SK-N-SH treated with all-trans-retinoic acid at 6 μM for 48 hours (cell line): ENCODE measurements around the gene HECTD4.

ENCODE experiments used
- ATAC-seq: fragments of 200-7000 bp; cut with Tn5 transposase; 3 replicates; pipeline ENCODE4 v1.9.1; 2020; ENCODE audit warnings: mild to moderate bottlenecking, moderate library complexity
- ARNTL ChIP-seq: fragments of 450-650 bp; formaldehyde crosslinking; IDR thresholded peaks from 2 replicates; pipeline ENCODE4 v1.5.0; 2020; ENCODE audit warnings: low read depth, mild to moderate bottlenecking, moderate library complexity, borderline replicate concordance
- BACH2 ChIP-seq: fragments of 250-450 bp; sonication (Bioruptor Pico); IDR thresholded peaks from 2 replicates; pipeline ENCODE4 v1.9.0; 2021; ENCODE audit warnings: mild to moderate bottlenecking, borderline replicate concordance
- CREB5 ChIP-seq: fragments of 250-450 bp; sonication (Bioruptor Pico); IDR thresholded peaks from 2 replicates; pipeline ENCODE4 v1.5.1; 2020; ENCODE audit warnings: low read depth, mild to moderate bottlenecking, moderate library complexity
- CSDC2 ChIP-seq: fragments of 250-450 bp; sonication (Bioruptor Pico); IDR thresholded peaks from 2 replicates; pipeline ENCODE4 v1.5.0; 2020; ENCODE audit warnings: mild to moderate bottlenecking, moderate library complexity
- CSRNP3 ChIP-seq: fragments of 250-450 bp; sonication (Bioruptor Pico); IDR thresholded peaks from 2 replicates; pipeline ENCODE4 v1.5.1; 2021; ENCODE audit warnings: mild to moderate bottlenecking, moderate library complexity
- ESRRG ChIP-seq: fragments of 250-450 bp; sonication (Bioruptor Pico); IDR thresholded peaks from 2 replicates; pipeline ENCODE4 v1.6.1; 2021; ENCODE audit warnings: mild to moderate bottlenecking
- GLIS3 ChIP-seq: fragments of 250-450 bp; sonication (Bioruptor Pico); IDR thresholded peaks from 2 replicates; pipeline ENCODE4 v1.5.0; 2020; ENCODE audit warnings: mild to moderate bottlenecking, moderate library complexity
- ISL1 ChIP-seq: fragments of 250-450 bp; sonication (Bioruptor Pico); IDR thresholded peaks from 2 replicates; pipeline ENCODE4 v2.1.2; 2022; ENCODE audit warnings: mild to moderate bottlenecking, moderate library complexity
- OSR1 ChIP-seq: fragments of 250-450 bp; sonication (Bioruptor Pico); IDR thresholded peaks from 2 replicates; pipeline ENCODE4 v1.8.0; 2022; ENCODE audit warnings: moderate library complexity, mild to moderate bottlenecking, inconsistent platforms
- PPARA ChIP-seq: fragments of 250-450 bp; sonication (Bioruptor Pico); IDR thresholded peaks from 2 replicates; pipeline ENCODE4 v1.5.0; 2020; ENCODE audit warnings: mild to moderate bottlenecking, borderline replicate concordance
- RARB ChIP-seq: fragments of 250-450 bp; sonication (Bioruptor Pico); IDR thresholded peaks from 2 replicates; pipeline ENCODE4 v1.8.0; 2021; ENCODE audit warnings: mild to moderate bottlenecking, moderate library complexity
- SNAI2 ChIP-seq: fragments of 250-450 bp; sonication (Bioruptor Pico); IDR thresholded peaks from 2 replicates; pipeline ENCODE4 v1.5.0; 2020; ENCODE audit warnings: mild to moderate bottlenecking, moderate library complexity
- TCF4 ChIP-seq: fragments of 250-450 bp; sonication (Bioruptor Pico); IDR thresholded peaks from 2 replicates; pipeline ENCODE4 v1.8.0; 2021; ENCODE audit warnings: mild to moderate bottlenecking, moderate library complexity, borderline replicate concordance
- TOX ChIP-seq: fragments of 250-450 bp; sonication (Bioruptor Pico); IDR thresholded peaks from 2 replicates; pipeline ENCODE4 v1.8.0; 2021; ENCODE audit warnings: mild to moderate bottlenecking, moderate library complexity, borderline replicate concordance
- ZC3H10 ChIP-seq: fragments of 250-450 bp; sonication (Bioruptor Pico); IDR thresholded peaks from 2 replicates; pipeline ENCODE4 v1.5.1; 2021; ENCODE audit warnings: mild to moderate bottlenecking, moderate library complexity
- ZFP3 ChIP-seq: fragments of 250-450 bp; sonication (Bioruptor Pico); IDR thresholded peaks from 2 replicates; pipeline ENCODE4 v1.5.0; 2020; ENCODE audit warnings: mild to moderate bottlenecking, moderate library complexity
- ZFP30 ChIP-seq: fragments of 450-650 bp; formaldehyde crosslinking; IDR thresholded peaks from 2 replicates; pipeline ENCODE4 v1.5.0; 2022; ENCODE audit warnings: mild to moderate bottlenecking, moderate library complexity
- ZNF565 ChIP-seq: fragments of 450-650 bp; formaldehyde crosslinking; conservative IDR thresholded peaks from 2 replicates; pipeline ENCODE4 v1.5.0; 2020; ENCODE audit warnings: low read depth, mild to moderate bottlenecking, moderate library complexity
- ZNF70 ChIP-seq: fragments of 450-650 bp; formaldehyde crosslinking; IDR thresholded peaks from 2 replicates; pipeline ENCODE4 v1.5.0; 2020; ENCODE audit warnings: mild to moderate bottlenecking, moderate library complexity
- TF ChIP-seq, protein P1 (sequence below): fragments of 250-450 bp; sonication (Bioruptor Pico); IDR thresholded peaks from 2 replicates; pipeline ENCODE4 v1.8.0; 2020; ENCODE audit warnings: mild to moderate bottlenecking, moderate library complexity, borderline replicate concordance
- TF ChIP-seq, protein P2 (sequence below): fragments of 250-450 bp; sonication (Bioruptor Pico); IDR thresholded peaks from 2 replicates; pipeline ENCODE4 v1.8.0; 2021; ENCODE audit warnings: low read depth, mild to moderate bottlenecking, moderate library complexity, borderline replicate concordance

The HECTD4 gene

DNA sequence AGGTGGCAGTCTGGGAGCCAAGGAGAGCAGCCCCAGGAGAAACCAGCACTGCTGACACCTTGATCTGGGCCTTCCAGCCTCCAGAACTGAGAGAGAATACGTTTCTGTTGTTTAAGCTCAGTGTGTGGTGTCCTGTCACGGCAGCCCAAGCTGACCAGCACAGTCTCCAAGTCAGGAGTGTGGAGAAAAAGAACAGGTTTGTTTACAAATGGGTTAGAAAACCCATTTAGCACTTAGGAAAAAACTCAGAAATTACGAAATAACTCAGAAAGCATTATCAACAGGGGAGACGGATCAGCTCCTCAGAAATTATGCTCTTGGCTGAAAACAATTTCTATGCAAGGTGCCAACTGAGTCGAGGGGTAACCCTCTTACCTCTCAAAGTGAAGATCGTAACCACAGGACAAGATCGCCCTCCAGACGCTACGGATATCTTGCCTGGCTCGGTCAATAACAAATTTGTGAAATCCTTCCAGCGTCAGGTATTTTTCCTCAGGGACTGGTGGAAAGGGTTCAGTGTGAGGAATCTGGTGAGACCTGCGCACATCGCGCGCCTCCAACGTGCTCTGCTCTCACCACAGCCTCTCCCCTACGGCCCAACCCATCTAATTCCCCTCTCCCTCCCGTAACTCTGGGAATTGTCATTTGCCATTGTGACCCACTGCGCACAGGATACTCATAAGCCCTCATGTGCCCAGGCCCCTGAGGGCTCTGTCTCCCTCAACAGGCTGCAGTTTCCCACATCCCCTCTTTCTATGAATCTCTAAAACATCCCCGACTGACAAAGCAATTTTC is 206.7 kb downstream of the HECTD4 start:
- TF ChIP-seq SNAI2 (CRISPR knock-in tag) (no peak), RARB (no peak), ZC3H10 (no peak), ZNF70 (CRISPR knock-in tag) (no peak), ESRRG (CRISPR knock-in tag) (no peak), ZNF565 (CRISPR knock-in tag) (no peak), CSRNP3 (CRISPR knock-in tag) (no peak), TCF4 (CRISPR knock-in tag) (no peak)
- TF ChIP-seq, protein P1, sequence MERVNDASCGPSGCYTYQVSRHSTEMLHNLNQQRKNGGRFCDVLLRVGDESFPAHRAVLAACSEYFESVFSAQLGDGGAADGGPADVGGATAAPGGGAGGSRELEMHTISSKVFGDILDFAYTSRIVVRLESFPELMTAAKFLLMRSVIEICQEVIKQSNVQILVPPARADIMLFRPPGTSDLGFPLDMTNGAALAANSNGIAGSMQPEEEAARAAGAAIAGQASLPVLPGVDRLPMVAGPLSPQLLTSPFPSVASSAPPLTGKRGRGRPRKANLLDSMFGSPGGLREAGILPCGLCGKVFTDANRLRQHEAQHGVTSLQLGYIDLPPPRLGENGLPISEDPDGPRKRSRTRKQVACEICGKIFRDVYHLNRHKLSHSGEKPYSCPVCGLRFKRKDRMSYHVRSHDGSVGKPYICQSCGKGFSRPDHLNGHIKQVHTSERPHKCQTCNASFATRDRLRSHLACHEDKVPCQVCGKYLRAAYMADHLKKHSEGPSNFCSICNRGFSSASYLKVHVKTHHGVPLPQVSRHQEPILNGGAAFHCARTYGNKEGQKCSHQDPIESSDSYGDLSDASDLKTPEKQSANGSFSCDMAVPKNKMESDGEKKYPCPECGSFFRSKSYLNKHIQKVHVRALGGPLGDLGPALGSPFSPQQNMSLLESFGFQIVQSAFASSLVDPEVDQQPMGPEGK (CRISPR knock-in tag) = no peak
- ATAC-seq = no peak

- no peak for TF ChIP-seq PPARA (CRISPR knock-in tag)
- TF ChIP-seq RARB = no peak
- no peak for TF ChIP-seq CSRNP3 (CRISPR knock-in tag)
- no peak for TF ChIP-seq BACH2 (CRISPR knock-in tag)
- no peak for TF ChIP-seq SNAI2 (CRISPR knock-in tag)
- TF ChIP-seq, protein P2, sequence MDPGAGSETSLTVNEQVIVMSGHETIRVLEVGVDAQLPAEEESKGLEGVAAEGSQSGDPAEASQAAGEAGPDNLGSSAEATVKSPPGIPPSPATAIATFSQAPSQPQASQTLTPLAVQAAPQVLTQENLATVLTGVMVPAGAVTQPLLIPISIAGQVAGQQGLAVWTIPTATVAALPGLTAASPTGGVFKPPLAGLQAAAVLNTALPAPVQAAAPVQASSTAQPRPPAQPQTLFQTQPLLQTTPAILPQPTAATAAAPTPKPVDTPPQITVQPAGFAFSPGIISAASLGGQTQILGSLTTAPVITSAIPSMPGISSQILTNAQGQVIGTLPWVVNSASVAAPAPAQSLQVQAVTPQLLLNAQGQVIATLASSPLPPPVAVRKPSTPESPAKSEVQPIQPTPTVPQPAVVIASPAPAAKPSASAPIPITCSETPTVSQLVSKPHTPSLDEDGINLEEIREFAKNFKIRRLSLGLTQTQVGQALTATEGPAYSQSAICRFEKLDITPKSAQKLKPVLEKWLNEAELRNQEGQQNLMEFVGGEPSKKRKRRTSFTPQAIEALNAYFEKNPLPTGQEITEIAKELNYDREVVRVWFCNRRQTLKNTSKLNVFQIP (CRISPR knock-in tag) = no peak
- no peak for TF ChIP-seq ESRRG (CRISPR knock-in tag)
- TF ChIP-seq CSDC2 = no peak
- TF ChIP-seq TCF4 (CRISPR knock-in tag) = no peak
- no peak for TF ChIP-seq ZNF70 (CRISPR knock-in tag)
- TF ChIP-seq ISL1 = no peak
- TF ChIP-seq ZC3H10 = no peak
- no peak for TF ChIP-seq CREB5 (CRISPR knock-in tag)
- TF ChIP-seq ZNF565 (CRISPR knock-in tag) = no peak
- TF ChIP-seq ARNTL (CRISPR knock-in tag) = no peak
- no peak for TF ChIP-seq TOX (CRISPR knock-in tag)
- TF ChIP-seq ZFP3 (CRISPR knock-in tag) = no peak
- ATAC-seq = no peak
Observed at GRCh38 chr12:112172556-112173324, 209.5 kb downstream of the HECTD4 start.

GRCh38 chr12:112170971-112171596 is 211.1 kb downstream of the HECTD4 start:
- ATAC-seq = no peak
- TF ChIP-seq RARB (no peak), ZFP3 (CRISPR knock-in tag) (no peak), TOX (CRISPR knock-in tag) (no peak), ZNF70 (CRISPR knock-in tag) (no peak), BACH2 (CRISPR knock-in tag) (no peak), GLIS3 (CRISPR knock-in tag) (no peak), OSR1 (CRISPR knock-in tag) (no peak), CREB5 (CRISPR knock-in tag) (no peak), ZFP30 (no peak), ZC3H10 (no peak), CSDC2 (no peak), ARNTL (CRISPR knock-in tag) (no peak), ESRRG (CRISPR knock-in tag) (no peak), ZNF565 (CRISPR knock-in tag) (no peak)
- TF ChIP-seq, protein P1 (CRISPR knock-in tag) = no peak
